PFSK-1 (cell line): ENCODE measurements around the gene SLC43A2.

ENCODE experiments used
- FOXP2 ChIP-seq: optimal IDR thresholded peaks from 2 replicates; pipeline ENCODE3; 2011; ENCODE audit warnings: borderline replicate concordance, control low read depth, inconsistent platforms; ENCODE audit not compliant: insufficient read depth; ENCODE audit errors: extremely low read length, extremely low read depth
- POLR2AphosphoS5 ChIP-seq: IDR thresholded peaks from 2 replicates; pipeline ENCODE4 v1.6.1; 2012; ENCODE audit warnings: low read depth, mild to moderate bottlenecking, control low read depth, low read length, moderate library complexity
- TAF1 ChIP-seq: IDR thresholded peaks from 2 replicates; pipeline ENCODE4 v1.6.1; 2012; ENCODE audit warnings: low read length, control low read depth, borderline replicate concordance; ENCODE audit not compliant: insufficient read depth
- TF ChIP-seq, protein P1 (sequence below), 2 experiments: IDR thresholded peaks; 2 replicates each; pipeline versions ENCODE4 v1.6.1 to v1.8.0; 2011 to 2012; ENCODE audit warnings: low read depth in 2 of 2, low read length in 2 of 2, control low read depth in 1 of 2, inconsistent platforms in 1 of 2, mild to moderate bottlenecking in 1 of 2, moderate library complexity in 1 of 2; ENCODE audit not compliant: insufficient read depth in 1 of 2

DNA sequence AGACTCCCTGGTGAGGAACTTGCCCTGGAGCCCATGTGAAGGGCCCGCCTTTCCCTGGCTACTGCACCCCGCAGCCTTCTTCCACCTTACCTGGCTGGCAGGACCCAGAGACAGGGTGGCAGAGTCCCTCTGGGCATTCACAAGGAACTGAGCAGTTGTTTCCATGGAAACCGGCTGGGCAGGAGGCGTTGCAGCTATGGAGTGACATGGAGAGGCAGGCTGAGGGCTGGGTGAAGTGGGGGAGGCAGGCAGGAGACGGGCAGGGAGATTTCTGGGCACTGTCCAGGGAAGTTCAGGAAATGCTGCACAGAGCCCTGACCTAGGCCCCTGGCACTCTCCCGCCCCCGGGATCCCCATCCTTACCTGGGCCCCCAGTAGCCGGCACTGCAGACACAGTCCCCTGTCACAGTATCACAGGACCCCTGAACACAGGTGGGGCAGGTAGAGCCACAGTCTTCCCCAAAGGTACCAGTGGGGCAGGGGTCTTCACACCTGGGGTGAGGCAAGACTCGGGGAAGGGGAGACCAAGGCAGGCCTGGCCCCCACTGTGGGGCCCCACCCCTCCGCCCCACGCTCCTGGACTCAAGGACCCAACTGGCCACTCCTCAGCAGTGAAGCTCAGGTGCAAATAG, 11.0 kb upstream of the SLC43A2 start:
- TF ChIP-seq POLR2AphosphoS5 (no peak), TAF1 (no peak), FOXP2 (no peak)
- TF ChIP-seq, protein P1, sequence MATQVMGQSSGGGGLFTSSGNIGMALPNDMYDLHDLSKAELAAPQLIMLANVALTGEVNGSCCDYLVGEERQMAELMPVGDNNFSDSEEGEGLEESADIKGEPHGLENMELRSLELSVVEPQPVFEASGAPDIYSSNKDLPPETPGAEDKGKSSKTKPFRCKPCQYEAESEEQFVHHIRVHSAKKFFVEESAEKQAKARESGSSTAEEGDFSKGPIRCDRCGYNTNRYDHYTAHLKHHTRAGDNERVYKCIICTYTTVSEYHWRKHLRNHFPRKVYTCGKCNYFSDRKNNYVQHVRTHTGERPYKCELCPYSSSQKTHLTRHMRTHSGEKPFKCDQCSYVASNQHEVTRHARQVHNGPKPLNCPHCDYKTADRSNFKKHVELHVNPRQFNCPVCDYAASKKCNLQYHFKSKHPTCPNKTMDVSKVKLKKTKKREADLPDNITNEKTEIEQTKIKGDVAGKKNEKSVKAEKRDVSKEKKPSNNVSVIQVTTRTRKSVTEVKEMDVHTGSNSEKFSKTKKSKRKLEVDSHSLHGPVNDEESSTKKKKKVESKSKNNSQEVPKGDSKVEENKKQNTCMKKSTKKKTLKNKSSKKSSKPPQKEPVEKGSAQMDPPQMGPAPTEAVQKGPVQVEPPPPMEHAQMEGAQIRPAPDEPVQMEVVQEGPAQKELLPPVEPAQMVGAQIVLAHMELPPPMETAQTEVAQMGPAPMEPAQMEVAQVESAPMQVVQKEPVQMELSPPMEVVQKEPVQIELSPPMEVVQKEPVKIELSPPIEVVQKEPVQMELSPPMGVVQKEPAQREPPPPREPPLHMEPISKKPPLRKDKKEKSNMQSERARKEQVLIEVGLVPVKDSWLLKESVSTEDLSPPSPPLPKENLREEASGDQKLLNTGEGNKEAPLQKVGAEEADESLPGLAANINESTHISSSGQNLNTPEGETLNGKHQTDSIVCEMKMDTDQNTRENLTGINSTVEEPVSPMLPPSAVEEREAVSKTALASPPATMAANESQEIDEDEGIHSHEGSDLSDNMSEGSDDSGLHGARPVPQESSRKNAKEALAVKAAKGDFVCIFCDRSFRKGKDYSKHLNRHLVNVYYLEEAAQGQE (IDR thresholded peaks at IDR 0.05; ENCODE audit: insufficient read depth in 1 of 2, low read depth in 2 of 2, low read length in 2 of 2) = no peak
